ENCODE measurements around the gene HEG1.

- TF ChIP-seq, protein P1, sequence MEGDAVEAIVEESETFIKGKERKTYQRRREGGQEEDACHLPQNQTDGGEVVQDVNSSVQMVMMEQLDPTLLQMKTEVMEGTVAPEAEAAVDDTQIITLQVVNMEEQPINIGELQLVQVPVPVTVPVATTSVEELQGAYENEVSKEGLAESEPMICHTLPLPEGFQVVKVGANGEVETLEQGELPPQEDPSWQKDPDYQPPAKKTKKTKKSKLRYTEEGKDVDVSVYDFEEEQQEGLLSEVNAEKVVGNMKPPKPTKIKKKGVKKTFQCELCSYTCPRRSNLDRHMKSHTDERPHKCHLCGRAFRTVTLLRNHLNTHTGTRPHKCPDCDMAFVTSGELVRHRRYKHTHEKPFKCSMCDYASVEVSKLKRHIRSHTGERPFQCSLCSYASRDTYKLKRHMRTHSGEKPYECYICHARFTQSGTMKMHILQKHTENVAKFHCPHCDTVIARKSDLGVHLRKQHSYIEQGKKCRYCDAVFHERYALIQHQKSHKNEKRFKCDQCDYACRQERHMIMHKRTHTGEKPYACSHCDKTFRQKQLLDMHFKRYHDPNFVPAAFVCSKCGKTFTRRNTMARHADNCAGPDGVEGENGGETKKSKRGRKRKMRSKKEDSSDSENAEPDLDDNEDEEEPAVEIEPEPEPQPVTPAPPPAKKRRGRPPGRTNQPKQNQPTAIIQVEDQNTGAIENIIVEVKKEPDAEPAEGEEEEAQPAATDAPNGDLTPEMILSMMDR (IDR thresholded peaks at IDR 0.05): no peak
- no peak for TF ChIP-seq EP300 (IDR thresholded peaks at IDR 0.05)
Measured at GRCh38 chr3:124974691-124975090, 81.1 kb downstream of the HEG1 start.
